Kidney epithelial cell (primary cell): ENCODE results near the gene SLC22A17. TPM values are rescaled to one million over a fixed set of nuclear protein-coding genes. Genes with fewer than 3 reads are reported as not detected.

ENCODE experiments used
- DNase-seq: peaks from one replicate; pipeline ENCODE4 v3.0.0-alpha.2; 2010; ENCODE audit warnings: low read depth
- H3K27me3 ChIP-seq: 2 replicates; pipeline ENCODE4 v1.6.0; 2011; ENCODE audit warnings: low read length; ENCODE audit not compliant: control insufficient read depth, insufficient read depth
- H3K36me3 ChIP-seq: 2 replicates; pipeline ENCODE4 v1.5.1; 2011; ENCODE audit warnings: low read length; ENCODE audit not compliant: control insufficient read depth, insufficient read depth
- H3K4me3 ChIP-seq: 2 replicates; pipeline ENCODE4 v1.5.1; 2011; ENCODE audit warnings: low read depth, mild to moderate bottlenecking, control low read depth, low read length
- CTCF ChIP-seq: IDR thresholded peaks from 2 replicates; pipeline ENCODE4 v1.5.1; 2011; ENCODE audit warnings: mild to moderate bottlenecking, moderate library complexity, low read length, control low read depth, inconsistent platforms; ENCODE audit not compliant: insufficient read depth, poor library complexity, severe bottlenecking
- total RNA-seq: library from RNA; depleted of rRNA; stranded (reverse); fragments of >200 nt; gene quantifications from 2 replicates; pipeline ENCODE4 v1.2.3, GENCODE V29; 2015

Gene SLC22A17
- total RNA-seq, 1 donor from 2014 or later = 7.8 TPM

DNA sequence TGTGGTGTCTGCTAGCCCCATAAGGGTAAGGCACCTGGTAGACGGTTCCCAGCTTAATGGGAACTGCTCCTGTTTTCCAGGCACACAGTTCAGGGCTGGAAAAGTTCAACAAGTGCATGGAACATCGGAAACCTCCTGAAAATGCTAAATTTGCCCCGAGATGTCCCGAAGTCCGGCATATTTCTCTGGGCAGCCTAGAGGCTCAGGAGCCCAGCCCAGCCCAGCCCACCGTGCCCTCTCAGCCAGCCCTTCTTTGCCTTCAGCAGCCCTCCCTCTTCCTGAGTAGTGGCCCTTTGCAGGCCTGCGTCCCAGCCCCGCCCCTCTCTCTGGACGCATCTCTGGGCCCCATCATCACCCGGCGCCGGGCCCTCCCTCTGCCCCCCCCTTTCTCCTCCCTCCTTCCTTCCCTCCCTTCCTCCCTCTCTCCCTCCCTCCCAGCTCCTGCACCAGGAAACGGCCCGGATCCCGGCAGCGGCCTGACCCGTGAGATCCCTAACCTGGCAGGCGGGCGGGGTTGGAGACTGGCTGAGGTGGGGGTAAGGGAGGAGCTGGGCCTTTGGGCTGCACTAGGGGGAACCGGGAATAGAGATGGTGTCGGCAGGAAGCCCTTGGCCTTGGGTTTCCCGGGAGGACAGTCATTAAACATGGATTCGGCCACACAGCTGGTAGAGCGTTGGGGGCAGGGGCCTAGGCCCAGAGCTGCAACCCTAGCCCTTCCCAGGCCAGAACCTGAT lies 46.1 kb downstream of the SLC22A17 start, which contains the start of gene BCL2L2:
Gene BCL2L2 (plus strand): TSS at position 422 of the 734 bp plus-strand sequence. CDS start 935 bp downstream, outside the sequence.
- H3K27me3 ChIP-seq = no peaks in the 10 kb centered on the region
- H3K4me3 ChIP-seq = peak within 1 kb of the TSS; percentile 80
- DNase-seq = no peak
- no peak for TF ChIP-seq CTCF
- H3K36me3 ChIP-seq = no peaks in the 10 kb centered on the region

GRCh38 chr14:23302290-23303225 lies 50.1 kb downstream of the SLC22A17 start, which contains the start of gene PPP1R3E:
Gene PPP1R3E, minus strand, starts transcription at chr14:23302859. Its CDS starts 283 bp downstream, at chr14:23302576.
- no peak for TF ChIP-seq CTCF
- H3K4me3 ChIP-seq = peak within 1 kb of the TSS; percentile 63
- H3K36me3 ChIP-seq = no peaks in the 10 kb centered on the region
- no peak for DNase-seq
- H3K27me3 ChIP-seq = no peaks in the 10 kb centered on the region

- TF ChIP-seq CTCF = no peak
- DNase-seq = no peak
- Histone ChIP-seq H3K27me3 (no peaks in the 10 kb centered on the region), H3K4me3 (peak overlapping the region; percentile 63), H3K36me3 (no peaks in the 10 kb centered on the region)
These were observed 50.8 kb downstream of the SLC22A17 start for GRCh38 chr14:23301969-23302289.

- H3K27me3 ChIP-seq = no peaks in the 10 kb centered on the region
- TF ChIP-seq CTCF = peak; percentile 70
- DNase-seq = peak; percentile 87
- H3K36me3 ChIP-seq = no peaks in the 10 kb centered on the region
- peak overlapping the region; percentile 63 for H3K4me3 ChIP-seq
These were observed 51.3 kb downstream of the SLC22A17 start for GRCh38 chr14:23301288-23301968.

- Histone ChIP-seq H3K36me3 (no peaks in the 10 kb centered on the region), H3K27me3 (no peaks in the 10 kb centered on the region), H3K4me3 (peak overlapping the region; percentile 54)
- no peak for DNase-seq
- TF ChIP-seq CTCF = no peak
These were observed 51.9 kb downstream of the SLC22A17 start for GRCh38 chr14:23300687-23301223.
